GDM1 (cell line): ENCODE measurements around the gene CD59.
"Not testable (repeated sequence)": the region's sequence is repeated elsewhere in the genome, so short reads cannot be mapped to it uniquely, and the experiment has no call there.

ENCODE experiments used
- DNase-seq: peaks from one replicate; lab custom pipeline; 2025; lab: John Stamatoyannopoulos, UW

The CD59 gene

DNA sequence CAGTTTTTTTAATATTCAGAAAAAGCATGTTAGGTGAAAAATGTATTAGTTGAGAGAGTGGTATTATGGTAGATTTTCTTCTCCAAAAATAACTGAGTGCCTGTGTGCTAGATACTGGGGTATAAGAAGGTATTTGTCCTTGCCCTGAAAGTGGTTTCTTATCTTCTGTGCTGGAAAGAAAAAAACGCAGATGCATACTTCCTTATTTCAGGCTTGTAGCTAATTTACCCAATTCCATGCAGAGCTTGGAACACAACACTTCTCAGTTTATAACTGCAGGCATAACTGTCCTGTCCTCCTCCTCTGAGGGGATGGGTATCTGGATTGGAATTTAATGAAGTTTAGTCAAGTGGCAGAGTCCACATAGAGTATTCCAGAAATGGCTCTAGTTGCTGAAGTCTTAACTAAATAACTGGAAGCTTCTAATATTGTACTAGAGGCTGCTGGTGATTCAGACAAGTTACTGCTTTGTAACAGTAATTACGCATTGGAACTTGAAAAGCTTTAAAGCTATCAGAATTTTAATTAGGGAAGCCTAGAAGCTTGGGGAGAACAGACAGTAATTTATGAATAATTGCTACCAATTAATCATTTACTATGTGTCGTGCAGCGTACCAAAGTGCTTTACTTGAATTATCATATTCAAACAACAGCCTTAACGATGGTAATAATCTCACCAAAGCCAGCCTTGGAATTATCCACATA lies 22.9 kb downstream of the CD59 start:
- no peak for DNase-seq

DNA sequence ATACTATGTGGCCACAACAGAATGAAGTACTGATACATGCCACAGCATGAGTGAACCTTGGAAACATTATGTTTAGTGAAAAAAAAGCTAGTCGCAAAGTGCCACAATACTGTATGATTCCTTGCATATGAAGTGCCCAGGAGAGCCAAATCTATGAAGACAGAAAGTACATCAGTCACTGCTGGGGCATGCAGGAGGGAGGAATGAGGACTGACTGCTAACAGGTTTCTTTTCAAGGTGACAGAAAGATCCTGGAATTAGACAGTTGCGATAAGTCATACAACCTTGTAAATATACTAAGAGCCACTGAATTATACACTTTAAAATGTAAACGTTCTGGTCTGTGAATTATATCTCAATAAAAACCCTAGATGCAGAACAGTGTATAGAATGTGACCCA lies 23.8 kb downstream of the CD59 start:
- DNase-seq: no peak

- no peak for DNase-seq
These were observed 26.8 kb downstream of the CD59 start for GRCh38 chr11:33709466-33709865.

DNA sequence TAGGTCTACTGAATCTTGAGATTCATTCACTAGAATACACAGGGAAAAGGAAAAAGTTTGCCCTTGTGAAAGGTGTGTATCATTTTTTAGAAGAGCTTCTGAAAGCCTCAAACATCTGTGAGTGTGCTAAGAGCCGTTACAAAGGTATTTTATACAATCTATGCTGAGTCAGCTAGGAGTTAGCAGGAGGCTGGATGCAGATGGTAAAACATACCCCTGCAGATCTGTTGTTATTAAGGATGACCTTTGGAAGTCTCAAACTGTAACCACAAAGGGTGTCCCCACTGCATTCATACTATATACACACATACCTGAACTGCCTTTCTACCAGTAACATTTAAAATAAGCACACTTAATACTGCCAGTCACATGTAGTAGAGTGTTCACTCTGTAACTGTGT lies 27.2 kb downstream of the CD59 start:
- no peak for DNase-seq

GRCh38 chr11:33707831-33708230 lies 28.4 kb downstream of the CD59 start:
- DNase-seq: not testable (repeated sequence)

DNA sequence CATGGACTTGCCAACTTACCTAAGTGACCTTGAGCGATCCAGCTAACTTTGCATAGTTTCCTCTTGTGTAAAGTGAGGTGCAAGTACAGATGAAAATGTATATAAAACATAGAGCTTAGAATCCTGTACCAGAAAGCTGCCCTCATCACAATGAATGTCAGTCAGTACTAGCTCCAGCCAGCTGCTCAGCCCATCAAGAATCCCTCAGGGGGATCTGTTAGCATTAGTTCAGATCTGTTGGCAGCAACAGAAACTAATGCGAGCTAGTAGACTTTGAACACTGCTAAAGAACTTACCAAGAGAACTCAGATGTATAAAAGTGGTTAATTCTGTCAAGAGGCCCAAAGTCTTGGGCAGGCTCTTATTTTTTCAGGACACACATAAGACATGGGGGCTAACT lies 29.3 kb downstream of the CD59 start:
- DNase-seq: no peak

- DNase-seq: no peak
These were observed 29.7 kb downstream of the CD59 start for GRCh38 chr11:33706546-33706945.

GRCh38 chr11:33704240-33705002 lies 31.8 kb downstream of the CD59 start:
- DNase-seq: no peak

GRCh38 chr11:33703788-33704187 lies 32.4 kb downstream of the CD59 start:
- no peak for DNase-seq

DNA sequence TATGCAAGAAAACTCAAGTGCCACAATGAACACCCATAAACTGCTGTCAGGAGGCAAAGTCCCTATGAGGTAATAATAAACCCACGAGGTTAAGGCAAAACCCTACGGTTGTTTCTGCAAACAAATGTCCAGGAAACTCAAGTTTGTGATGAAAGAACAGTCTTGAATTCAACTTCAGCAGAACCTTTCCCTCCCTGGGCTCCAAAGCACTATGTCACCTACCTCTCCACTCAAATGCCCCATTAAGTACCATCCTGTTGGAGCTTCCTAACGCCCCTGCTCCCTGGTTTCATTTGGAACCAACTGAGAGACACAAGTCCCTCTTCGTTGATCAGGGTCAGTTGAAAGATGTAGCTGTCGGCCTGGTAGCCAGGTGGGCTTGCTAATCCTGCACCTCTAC lies 33.0 kb downstream of the CD59 start:
- DNase-seq: no peak

GRCh38 chr11:33701302-33702230 lies 34.7 kb downstream of the CD59 start:
- DNase-seq: no peak

GRCh38 chr11:33700502-33701271 lies 35.5 kb downstream of the CD59 start, which contains the start of gene C11orf91:
TSS of gene C11orf91 (minus strand) at chr11:33700826. CDS start at chr11:33700740, 86 bp downstream.
- DNase-seq: peak; percentile 90

DNA sequence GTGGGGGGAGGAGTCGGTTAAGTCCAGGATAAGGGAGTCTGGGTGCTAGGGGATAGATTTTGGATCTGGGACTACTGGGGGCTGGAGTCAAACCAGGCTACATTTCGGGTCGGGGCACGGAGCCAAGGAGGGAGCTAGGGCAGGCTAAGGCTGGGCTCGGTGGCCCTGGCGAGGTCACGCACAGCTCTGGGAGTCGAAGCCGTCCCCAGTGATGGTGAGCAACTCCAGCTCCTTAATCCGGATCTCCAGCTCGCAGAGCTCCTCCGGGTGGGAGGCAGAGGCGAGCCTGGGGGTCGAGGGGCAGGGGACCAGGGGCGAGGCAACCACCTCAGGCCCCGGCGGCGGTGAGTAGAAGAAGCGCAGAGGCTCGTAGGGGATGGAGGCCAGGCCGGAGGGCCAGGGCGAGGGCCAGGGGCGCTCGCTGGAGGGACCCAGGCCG lies 36.1 kb downstream of the CD59 start:
- DNase-seq: no peak

DNA sequence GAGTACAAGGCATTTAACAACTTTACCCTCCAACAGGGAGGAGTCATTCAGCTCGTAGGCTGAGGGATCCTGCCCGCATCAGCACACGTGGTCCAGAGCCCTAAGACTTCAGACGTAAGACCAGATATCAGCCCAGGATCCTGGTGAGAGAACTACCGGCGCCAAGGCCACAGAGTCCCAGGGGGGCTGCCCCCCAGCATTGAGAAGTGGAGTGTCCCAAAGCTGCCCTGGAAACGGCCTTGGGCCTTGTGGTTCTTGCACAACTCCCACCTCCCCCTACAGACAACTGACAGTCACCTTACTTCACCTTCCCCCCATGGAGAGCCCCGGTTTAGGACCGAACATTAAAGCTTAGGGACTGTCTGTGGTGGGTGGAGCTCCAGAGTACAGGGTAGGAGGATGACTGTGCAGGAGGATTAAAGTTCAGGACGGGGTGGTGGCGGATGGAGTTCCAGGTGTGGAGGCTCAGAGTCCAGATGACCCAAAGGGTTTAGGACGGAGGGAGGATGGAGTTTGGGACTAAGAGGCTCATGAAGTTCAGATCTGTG lies 36.6 kb downstream of the CD59 start:
- DNase-seq: no peak

GRCh38 chr11:33698921-33699320 lies 37.3 kb downstream of the CD59 start:
- DNase-seq: no peak

DNA sequence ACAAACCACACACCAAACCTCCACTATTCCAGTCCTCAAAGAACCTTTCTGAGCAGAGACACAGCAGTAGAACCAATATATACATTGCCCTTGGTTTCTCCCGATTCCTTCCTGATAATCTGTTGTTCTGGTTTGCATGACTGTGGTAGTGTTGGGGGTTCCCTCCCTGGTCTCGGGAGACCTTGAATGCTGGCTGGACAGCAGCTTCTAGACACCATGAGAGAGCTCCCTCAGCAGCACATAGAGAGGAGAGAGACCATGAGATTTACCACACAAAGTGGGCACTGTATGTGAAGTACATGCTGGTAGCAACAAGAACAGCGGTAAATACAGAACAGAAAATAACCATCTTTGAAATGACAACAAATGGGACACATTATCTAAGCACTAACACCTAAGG lies 38.2 kb downstream of the CD59 start:
- no peak for DNase-seq

DNA sequence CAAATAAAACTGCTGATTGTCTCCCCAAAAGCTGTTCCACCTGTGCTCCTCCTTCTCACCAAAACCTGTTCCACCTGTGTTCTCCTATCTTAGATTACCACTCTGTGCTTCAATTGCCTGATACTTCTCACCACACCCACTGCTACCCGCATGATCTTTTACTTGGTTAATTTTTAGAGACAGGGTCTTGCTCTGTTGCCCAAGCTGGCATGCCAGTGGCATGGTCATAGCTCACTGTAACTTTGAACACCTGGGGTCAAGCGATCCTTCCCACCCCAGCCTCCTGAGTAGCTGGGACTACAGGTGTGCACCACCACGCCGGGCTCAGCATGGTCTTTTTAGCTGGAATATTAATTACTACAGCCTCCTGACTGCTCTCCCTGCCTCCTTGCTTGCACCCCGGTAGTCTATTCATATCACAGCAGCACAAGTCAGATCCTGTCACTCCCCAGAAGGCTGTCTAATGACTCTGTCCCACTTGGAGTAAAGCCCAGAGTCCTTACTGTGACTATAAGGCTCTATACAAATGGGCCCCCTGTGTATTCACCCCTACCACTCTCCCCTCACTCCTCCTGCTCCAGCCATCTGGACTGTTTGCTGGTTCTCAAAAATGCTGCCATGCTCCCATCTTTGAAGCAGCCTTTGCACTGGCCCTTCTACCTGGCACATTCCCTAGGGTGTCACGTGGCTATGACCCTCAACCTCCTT lies 39.1 kb downstream of the CD59 start:
- DNase-seq: no peak

DNA sequence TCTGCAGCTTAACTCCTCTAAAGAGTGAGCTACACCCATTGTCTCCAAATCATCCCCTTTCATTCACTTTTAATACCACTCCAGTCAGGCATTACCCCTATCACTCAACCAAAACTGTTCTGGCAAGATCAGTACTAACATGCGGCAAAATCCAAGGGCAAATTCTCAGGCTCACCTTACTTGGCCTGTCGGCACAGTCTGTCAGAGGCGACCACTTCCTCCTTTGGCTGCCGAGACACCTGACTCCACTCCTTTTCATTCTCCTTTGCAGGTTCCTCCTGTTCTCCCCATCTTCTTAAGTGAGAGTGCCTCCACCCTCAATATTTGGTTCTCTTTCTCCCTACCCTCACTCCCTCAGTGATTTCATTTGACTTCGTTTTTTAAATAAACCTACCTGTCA lies 39.8 kb downstream of the CD59 start:
- no peak for DNase-seq

DNA sequence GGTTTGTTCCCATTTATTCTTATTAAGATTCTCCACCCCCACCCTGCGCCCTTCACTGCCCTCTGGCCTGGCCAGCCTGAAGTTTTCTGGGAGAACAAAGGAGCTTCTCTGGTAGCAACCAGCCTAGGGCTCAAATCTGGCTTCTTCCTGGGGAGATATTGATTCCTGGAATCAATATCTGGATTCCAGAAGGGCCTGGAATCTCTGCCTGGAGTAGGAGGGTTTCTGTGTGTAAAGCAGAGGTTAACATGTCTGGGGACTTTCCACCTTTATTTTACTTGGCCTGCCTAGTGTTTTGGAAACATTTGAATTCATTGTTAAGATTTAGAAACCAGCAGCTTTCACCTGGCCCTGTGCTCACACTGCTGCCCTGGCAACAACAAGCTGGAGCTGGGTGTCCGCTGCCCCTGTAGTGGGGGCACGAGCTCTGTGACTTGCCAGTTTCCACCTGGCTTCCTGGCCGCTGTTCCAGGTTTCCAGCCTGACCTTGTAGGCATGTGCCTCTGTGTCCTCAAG lies 41.1 kb downstream of the CD59 start:
- DNase-seq: no peak

GRCh38 chr11:33694346-33695050 lies 41.7 kb downstream of the CD59 start:
- no peak for DNase-seq
